HG02759 (cell line): ENCODE measurements around the gene IRF9.

Experiments
- ATAC-seq: cut with Tn5 transposase; IDR thresholded peaks from one replicate; pipeline ENCODE4 v1.9.1; 2021; ENCODE audit warnings: mild to moderate bottlenecking, moderate library complexity; ENCODE audit not compliant: unreplicated experiment

Gene IRF9

GRCh38 chr14:24160850-24161804 is at the start of gene IRF9:
Gene IRF9 (plus strand): TSS chr14:24161265. CDS start chr14:24162145, 880 bp downstream.
- ATAC-seq, result peak; percentile 88

GRCh38 chr14:24113379-24113800 is 47.7 kb upstream of the IRF9 start:
- ATAC-seq, result no peak

- ATAC-seq, result peak; percentile 35
Observed at GRCh38 chr14:24113801-24114531, 47.1 kb upstream of the IRF9 start.

GRCh38 chr14:24114532-24115421 is 46.3 kb upstream of the IRF9 start, which contains the start of the genes DCAF11 and NRL:
Gene DCAF11 (plus strand): TSS chr14:24114777. CDS start chr14:24115595, 818 bp downstream.
Gene NRL (minus strand): TSS chr14:24114949. CDS start chr14:24082848, 32,101 bp downstream.
- peak; percentile 83 for ATAC-seq

GRCh38 chr14:24115422-24116127 is 45.5 kb upstream of the IRF9 start:
- ATAC-seq, result no peak

GRCh38 chr14:24116128-24116814 is 44.8 kb upstream of the IRF9 start:
- no peak for ATAC-seq

- ATAC-seq, result no peak
Observed at GRCh38 chr14:24117179-24117578, 43.9 kb upstream of the IRF9 start.

GRCh38 chr14:24119691-24120090 is 41.4 kb upstream of the IRF9 start:
- ATAC-seq, result no peak

GRCh38 chr14:24121210-24121609 is 39.9 kb upstream of the IRF9 start:
- ATAC-seq, result no peak

- ATAC-seq, result no peak
Observed at GRCh38 chr14:24122416-24122815, 38.6 kb upstream of the IRF9 start.

- ATAC-seq, result no peak
Observed at GRCh38 chr14:24122898-24123297, 38.2 kb upstream of the IRF9 start.

GRCh38 chr14:24123424-24124417 is 37.3 kb upstream of the IRF9 start:
- peak; percentile 78 for ATAC-seq

GRCh38 chr14:24126939-24127338 is 34.1 kb upstream of the IRF9 start:
- ATAC-seq, result no peak

GRCh38 chr14:24127673-24128072 is 33.4 kb upstream of the IRF9 start:
- no peak for ATAC-seq

GRCh38 chr14:24129410-24129998 is 31.6 kb upstream of the IRF9 start:
- ATAC-seq, result no peak

GRCh38 chr14:24130380-24130716 is 30.7 kb upstream of the IRF9 start, which contains the start of gene FITM1:
Gene FITM1 (plus strand): TSS chr14:24130659. CDS start chr14:24131564, 905 bp downstream.
- ATAC-seq, result no peak

GRCh38 chr14:24130717-24131548 is 30.1 kb upstream of the IRF9 start:
- ATAC-seq, result no peak
